OCI-LY7 (cell line): ENCODE results near the gene SMAD6. TPM values are rescaled to one million over a fixed set of nuclear protein-coding genes. Genes with fewer than 3 reads are reported as not detected.

Source experiments
- BruUV-seq: library from RNA; stranded (reverse); fragments of 400-500 nt; replicated peaks from 2 replicates; lab custom pipeline; 2021; lab: Mats Ljungman, UMichigan
- CTCF ChIA-PET: fragments of 300-600 bp; sonication (Branson Sonifier 250); formaldehyde crosslinking; loops from one replicate; lab custom pipeline; 2022; ENCODE audit warnings: antibody characterized with exemption; ENCODE audit not compliant: unreplicated experiment; lab: Charles Lee
- POLR2A ChIA-PET: fragments of 300-600 bp; sonication (Branson Sonifier 250); formaldehyde crosslinking; loops from one replicate; lab custom pipeline; 2022; ENCODE audit warnings: antibody characterized with exemption; lab: Charles Lee
- DNase-seq: peaks from one replicate; pipeline ENCODE4 v3.0.0-alpha.2; 2015; ENCODE audit warnings: low spot score
- H2AFZ ChIP-seq: fragments of 200-600 bp; sonication (generic), shearing (Covaris generic); 2 replicates; pipeline ENCODE4 v1.6.1; 2014; ENCODE audit warnings: mild to moderate bottlenecking, antibody characterized with exemption, low read length, moderate library complexity
- H3K27ac ChIP-seq: fragments of 200-600 bp; sonication (generic); 2 replicates; pipeline ENCODE4 v1.5.1; 2014; ENCODE audit warnings: mixed run types, low read depth, mild to moderate bottlenecking, moderate library complexity, low read length, inconsistent platforms; ENCODE audit not compliant: poor library complexity, severe bottlenecking
- H3K36me3 ChIP-seq: fragments of 200-600 bp; sonication (generic); 2 replicates; pipeline ENCODE4 v1.6.1; 2014; ENCODE audit warnings: mild to moderate bottlenecking, antibody characterized with exemption, low read length, moderate library complexity, mixed read lengths; ENCODE audit not compliant: insufficient read depth
- H3K4me1 ChIP-seq: fragments of 200-600 bp; sonication (generic); 2 replicates; pipeline ENCODE4 v1.5.1; 2014; ENCODE audit warnings: mild to moderate bottlenecking, low read length; ENCODE audit not compliant: insufficient read depth, poor library complexity, severe bottlenecking
- H3K4me2 ChIP-seq: fragments of 200-600 bp; sonication (generic); 2 replicates; pipeline ENCODE4 v1.6.1; 2014; ENCODE audit warnings: mild to moderate bottlenecking, low read length
- H3K4me3 ChIP-seq: fragments of 200-600 bp; sonication (generic); 2 replicates; pipeline ENCODE4 v1.5.1; 2014; ENCODE audit warnings: mild to moderate bottlenecking, low read depth, low read length; ENCODE audit not compliant: poor library complexity, severe bottlenecking
- H3K79me2 ChIP-seq: fragments of 200-600 bp; sonication (generic); 2 replicates; pipeline ENCODE4 v1.6.1; 2016; ENCODE audit warnings: low read depth, mild to moderate bottlenecking, low read length, moderate library complexity, mixed read lengths; ENCODE audit not compliant: insufficient read depth
- H3K9me2 ChIP-seq: fragments of 200-600 bp; sonication (generic); 2 replicates; pipeline ENCODE4 v1.6.1; 2016; ENCODE audit warnings: mild to moderate bottlenecking, low read length, mixed read lengths; ENCODE audit not compliant: insufficient read depth
- H3K9me3 ChIP-seq: fragments of 200-600 bp; sonication (generic); 2 replicates; pipeline ENCODE4 v1.6.1; 2014; ENCODE audit warnings: mild to moderate bottlenecking, mixed run types, low read length, mixed read lengths
- H4K20me1 ChIP-seq: fragments of 200-600 bp; sonication (generic); 2 replicates; pipeline ENCODE4 v1.6.1; 2014; ENCODE audit warnings: mild to moderate bottlenecking, antibody characterized with exemption, low read length, moderate library complexity, mixed read lengths; ENCODE audit not compliant: insufficient read depth
- EZH2phosphoT487 ChIP-seq: fragments of 200-600 bp; sonication (generic); IDR thresholded peaks from 2 replicates; pipeline ENCODE4 v1.6.1; 2018; ENCODE audit warnings: low read depth, borderline replicate concordance, mild to moderate bottlenecking, mixed run types, antibody characterized with exemption, low read length, moderate library complexity, mixed read lengths
- intact Hi-C: fragments of 100-400 bp; cut with micrococcal nuclease; formaldehyde crosslinking; loops from one replicate; pipeline ENCODE4 v1.10.0; 2022; ENCODE audit not compliant: unreplicated experiment
- total RNA-seq, 2 experiments: library from RNA; depleted of rRNA in 1 of 2; stranded (reverse); fragments of >200 nt in 1 of 2; shearing (Covaris generic) in 1 of 2; gene quantifications; 2 replicates each; pipeline ENCODE4 v1.2.3, GENCODE V29; 2014 to 2022
- TF ChIP-seq, protein P1 (sequence below): fragments of 200-600 bp; sonication (generic); conservative IDR thresholded peaks from 2 replicates; pipeline ENCODE4 v1.5.1; 2014; ENCODE audit warnings: mild to moderate bottlenecking, antibody characterized with exemption, low read length, moderate library complexity, mixed read lengths

Gene SMAD6
- total RNA-seq, 2 experiments from 2014 or later: 14.6 to 16.1 TPM

GRCh38 chr15:66653398-66653797, 48.6 kb upstream of the SMAD6 start:
- ChIA-PET POLR2A (no interaction called here), CTCF (no interaction called here)
- BruUV-seq: no TSS peak

DNA sequence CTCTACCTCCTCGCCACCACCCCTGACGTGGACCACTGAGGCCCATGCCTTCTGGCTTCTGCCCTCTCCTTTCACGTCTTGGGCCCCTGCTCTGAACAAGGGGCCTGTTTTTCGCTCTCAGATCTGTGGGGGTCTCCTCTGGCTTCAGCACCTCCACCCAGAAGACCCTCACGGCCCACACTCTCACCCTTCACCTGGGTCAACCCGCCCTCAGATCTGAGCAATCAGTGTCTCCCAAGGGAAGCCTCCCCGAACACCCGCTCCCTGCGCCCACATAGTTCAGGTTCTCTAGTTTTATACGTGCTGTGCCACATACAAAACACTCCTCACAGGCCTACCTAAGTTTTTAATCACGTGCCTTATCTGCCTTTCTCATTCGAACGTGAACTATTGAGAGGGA, 48.2 kb upstream of the SMAD6 start:
- no peak overlapping the region for H3K27ac ChIP-seq
- H3K79me2 ChIP-seq: no peaks in the 10 kb centered on the region
- CTCF ChIA-PET: no interaction called here
- H2AFZ ChIP-seq: no peak overlapping the region
- no peaks in the 10 kb centered on the region for H3K4me1 ChIP-seq
- H3K9me2 ChIP-seq: no peaks in the 10 kb centered on the region
- TF ChIP-seq EZH2phosphoT487: no peak
- TF ChIP-seq, protein P1, sequence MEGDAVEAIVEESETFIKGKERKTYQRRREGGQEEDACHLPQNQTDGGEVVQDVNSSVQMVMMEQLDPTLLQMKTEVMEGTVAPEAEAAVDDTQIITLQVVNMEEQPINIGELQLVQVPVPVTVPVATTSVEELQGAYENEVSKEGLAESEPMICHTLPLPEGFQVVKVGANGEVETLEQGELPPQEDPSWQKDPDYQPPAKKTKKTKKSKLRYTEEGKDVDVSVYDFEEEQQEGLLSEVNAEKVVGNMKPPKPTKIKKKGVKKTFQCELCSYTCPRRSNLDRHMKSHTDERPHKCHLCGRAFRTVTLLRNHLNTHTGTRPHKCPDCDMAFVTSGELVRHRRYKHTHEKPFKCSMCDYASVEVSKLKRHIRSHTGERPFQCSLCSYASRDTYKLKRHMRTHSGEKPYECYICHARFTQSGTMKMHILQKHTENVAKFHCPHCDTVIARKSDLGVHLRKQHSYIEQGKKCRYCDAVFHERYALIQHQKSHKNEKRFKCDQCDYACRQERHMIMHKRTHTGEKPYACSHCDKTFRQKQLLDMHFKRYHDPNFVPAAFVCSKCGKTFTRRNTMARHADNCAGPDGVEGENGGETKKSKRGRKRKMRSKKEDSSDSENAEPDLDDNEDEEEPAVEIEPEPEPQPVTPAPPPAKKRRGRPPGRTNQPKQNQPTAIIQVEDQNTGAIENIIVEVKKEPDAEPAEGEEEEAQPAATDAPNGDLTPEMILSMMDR: no peak
- no peak for DNase-seq
- intact Hi-C loops: no loop called here
- no peaks in the 10 kb centered on the region for H4K20me1 ChIP-seq
- no TSS peak for BruUV-seq
- no peaks in the 10 kb centered on the region for H3K36me3 ChIP-seq
- no peak overlapping the region for H3K4me2 ChIP-seq
- POLR2A ChIA-PET: no interaction called here
- H3K4me3 ChIP-seq: no peak overlapping the region
- no peaks in the 10 kb centered on the region for H3K9me3 ChIP-seq

More at GRCh38 chr15:66653398-66653797, 48.6 kb upstream of the SMAD6 start:
- H3K9me3 ChIP-seq: no peaks in the 10 kb centered on the region
- intact Hi-C loops: no loop called here
- no peaks in the 10 kb centered on the region for H3K9me2 ChIP-seq
- H3K79me2 ChIP-seq: no peaks in the 10 kb centered on the region
- H3K27ac ChIP-seq: no peak overlapping the region
- no peaks in the 10 kb centered on the region for H3K4me1 ChIP-seq
- no peaks in the 10 kb centered on the region for H4K20me1 ChIP-seq
- no peak overlapping the region for H3K4me2 ChIP-seq
- no peak overlapping the region for H2AFZ ChIP-seq
- no peaks in the 10 kb centered on the region for H3K36me3 ChIP-seq
- TF ChIP-seq, protein P1: no peak
- TF ChIP-seq EZH2phosphoT487: no peak
- H3K4me3 ChIP-seq: no peak overlapping the region
- DNase-seq: no peak

GRCh38 chr15:66654361-66654738, 47.7 kb upstream of the SMAD6 start:
- H3K79me2 ChIP-seq: no peaks in the 10 kb centered on the region
- no peak for TF ChIP-seq EZH2phosphoT487
- TF ChIP-seq, protein P1: no peak
- DNase-seq: no peak
- POLR2A ChIA-PET: no interaction called here
- intact Hi-C loops: no loop called here
- H3K9me3 ChIP-seq: no peaks in the 10 kb centered on the region
- no peak overlapping the region for H2AFZ ChIP-seq
- H3K27ac ChIP-seq: no peak overlapping the region
- no peaks in the 10 kb centered on the region for H4K20me1 ChIP-seq
- CTCF ChIA-PET: no interaction called here
- H3K4me3 ChIP-seq: no peak overlapping the region
- BruUV-seq: no TSS peak
- H3K4me2 ChIP-seq: no peak overlapping the region
- no peaks in the 10 kb centered on the region for H3K4me1 ChIP-seq
- H3K36me3 ChIP-seq: no peaks in the 10 kb centered on the region
- no peaks in the 10 kb centered on the region for H3K9me2 ChIP-seq
